ENCODE measurements around the gene HFM1.

GRCh38 chr1:91335603-91336002 is 69.0 kb downstream of the HFM1 start:
- TF ChIP-seq REST (IDR thresholded peaks at IDR 0.05; ENCODE audit: low read depth): no peak
- TF ChIP-seq TAF1 (IDR thresholded peaks at IDR 0.05; ENCODE audit: low read depth): no peak
- no peak for TF ChIP-seq RAD21 (IDR thresholded peaks at IDR 0.05; ENCODE audit: low read depth)
- no peak for TF ChIP-seq EP300 (IDR thresholded peaks at IDR 0.05; ENCODE audit: borderline replicate concordance)
- TF ChIP-seq USF1 (IDR thresholded peaks at IDR 0.05): no peak
- TF ChIP-seq CREB1 (IDR thresholded peaks at IDR 0.05; ENCODE audit: low read depth): no peak
- TF ChIP-seq CEBPB (IDR thresholded peaks at IDR 0.05): no peak
- no peak for TF ChIP-seq TCF12 (IDR thresholded peaks at IDR 0.05; ENCODE audit: low read depth)
- TF ChIP-seq MAX (IDR thresholded peaks at IDR 0.05): no peak
- no peak for TF ChIP-seq EGR1 (IDR thresholded peaks at IDR 0.05)
